NCI-H2081 (cell line): ENCODE data around the gene TRIM9.

ENCODE experiments used
- DNase-seq, 2 experiments: peaks; one replicate each; lab custom pipeline; 2025; lab: John Stamatoyannopoulos, UW

The TRIM9 gene

GRCh38 chr14:51058382-51058781 is 36.5 kb downstream of the TRIM9 start:
- no peak for DNase-seq

GRCh38 chr14:51056421-51056820 is 38.5 kb downstream of the TRIM9 start:
- no peak for DNase-seq

- DNase-seq = no peak
These were observed 41.7 kb downstream of the TRIM9 start for GRCh38 chr14:51053157-51053556.

GRCh38 chr14:51044961-51045360 is 49.9 kb downstream of the TRIM9 start:
- no peak for DNase-seq

GRCh38 chr14:51041883-51042282 is 53.0 kb downstream of the TRIM9 start:
- DNase-seq = no peak

GRCh38 chr14:51041108-51041531 is 53.8 kb downstream of the TRIM9 start:
- peak in 1 of 2 experiments; percentile 8 for DNase-seq

- no peak for DNase-seq
These were observed 55.7 kb downstream of the TRIM9 start for GRCh38 chr14:51039252-51039651.

GRCh38 chr14:51035611-51036192 is 59.2 kb downstream of the TRIM9 start:
- no peak for DNase-seq

- no peak for DNase-seq
These were observed 65.8 kb downstream of the TRIM9 start for GRCh38 chr14:51028851-51029754.

- no peak for DNase-seq
These were observed 66.5 kb downstream of the TRIM9 start for GRCh38 chr14:51028361-51028760.

- no peak for DNase-seq
These were observed 70.5 kb downstream of the TRIM9 start for GRCh38 chr14:51024377-51024776.

GRCh38 chr14:51023964-51024363 is 70.9 kb downstream of the TRIM9 start:
- no peak for DNase-seq

- no peak for DNase-seq
These were observed 72.1 kb downstream of the TRIM9 start for GRCh38 chr14:51022769-51023168.

GRCh38 chr14:51020024-51020710 is 74.7 kb downstream of the TRIM9 start:
- no peak for DNase-seq

GRCh38 chr14:51019089-51019488 is 75.8 kb downstream of the TRIM9 start:
- no peak for DNase-seq

- DNase-seq = no peak
These were observed 76.4 kb downstream of the TRIM9 start for GRCh38 chr14:51018521-51018920.

GRCh38 chr14:51014625-51015024 is 80.3 kb downstream of the TRIM9 start:
- no peak for DNase-seq

GRCh38 chr14:51014086-51014485 is 80.8 kb downstream of the TRIM9 start:
- no peak for DNase-seq

GRCh38 chr14:51012055-51012454 is 82.8 kb downstream of the TRIM9 start:
- DNase-seq = no peak

GRCh38 chr14:51008446-51008845 is 86.5 kb downstream of the TRIM9 start:
- DNase-seq = no peak

GRCh38 chr14:51006781-51007211 is 88.1 kb downstream of the TRIM9 start:
- DNase-seq = no peak

GRCh38 chr14:51006324-51006723 is 88.6 kb downstream of the TRIM9 start:
- DNase-seq = no peak
